ENCODE data around the gene MSANTD2. TPM values are rescaled to one million over a fixed set of nuclear protein-coding genes. Genes with fewer than 3 reads are reported as not detected.

MSANTD2 gene
- total and polyA plus RNA-seq, 9 of the 15 experiments (the other 6 are each of a cell fraction or from before 2014, with no cell fraction given): 1.3 to 9.9 (median 5.3) TPM

DNA sequence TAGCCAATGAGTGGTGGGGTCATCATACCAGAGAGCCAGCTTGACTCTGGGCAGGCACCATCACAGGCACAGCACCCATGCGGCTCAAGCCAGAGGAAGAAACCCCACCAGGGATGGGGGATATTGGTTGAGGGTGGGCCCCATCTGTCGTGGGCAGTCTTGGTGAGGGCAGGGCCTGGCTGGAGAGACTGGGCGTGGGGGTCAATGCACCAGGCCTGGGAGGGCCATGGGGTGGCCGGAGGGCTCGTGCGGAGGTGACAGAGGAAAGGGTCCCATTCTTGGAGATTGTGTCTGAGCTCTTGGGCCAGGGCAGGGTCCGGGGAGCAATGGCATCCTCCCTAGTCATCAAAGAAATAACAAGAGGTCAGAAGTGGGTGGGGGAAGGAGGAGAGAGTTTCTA lies 46.6 kb downstream of the MSANTD2 start:
- H3K4me2 ChIP-seq (ENCODE audit: insufficient read depth, low read length): no peak overlapping the region
- H3K36me3 ChIP-seq (ENCODE audit: control insufficient read depth, insufficient read depth, low read length): no peaks in the 10 kb centered on the region
- no peaks in the 10 kb centered on the region for H3K79me2 ChIP-seq (ENCODE audit: control insufficient read depth, insufficient read depth, low read length)
- no peak overlapping the region for H3K4me3 ChIP-seq
- no peak for DNase-seq (ENCODE audit: extremely low read depth in 1 of 4, low spot score in 3 of 4)
- no peak overlapping the region for H3K27ac ChIP-seq (ENCODE audit: extremely low read depth, low read depth, low read length)
- no peak for ATAC-seq
- POLR2A ChIA-PET: interaction anchor here (0.7 to 1.5 kb wide), 4 partner anchors 9 to 80 kb away, joined by 3 to 4 read pairs (median 3); partner anchors contain the start of genes SIAE and SPA17
- peaks cover 11 to 19% of the 10 kb centered on the region in 2 experiments; a peak in 4 of 5 replicates for H3K4me1 ChIP-seq (replicated peaks in 1 of 2; ENCODE audit: control insufficient read depth in 2 of 2, insufficient read depth in 2 of 2, low read length in 2 of 2)
- in situ Hi-C loops (cut with MboI) (no loop called here), intact Hi-C loops (cut with micrococcal nuclease) (no loop called here)
- H3K9ac ChIP-seq (ENCODE audit: insufficient read depth in 1 of 2, low read depth in 2 of 2, low read length in 2 of 2): no peak overlapping the region
- WGBS (ENCODE audit: insufficient coverage, low coverage, missing lambda C conversion rate): 62% methylated on average over 5 of the region's 7 CpGs
- H4K20me1 ChIP-seq (replicated peaks; ENCODE audit: control insufficient read depth, insufficient read depth, low read length): no peaks in the 10 kb centered on the region
- H3K9me1 ChIP-seq (ENCODE audit: control insufficient read depth, insufficient read depth, low read length): no peaks in the 10 kb centered on the region
- CTCF ChIA-PET (ENCODE audit: low intra/inter-chr PET ratio): no interaction called here
- H3K27me3 ChIP-seq (ENCODE audit: control insufficient read depth in 2 of 2, insufficient read depth in 2 of 2, low read length in 2 of 2): peaks cover 9 to 59% of the 10 kb centered on the region in 2 experiments; a peak in 4 of 5 replicates
- H2AFZ ChIP-seq (ENCODE audit: low read depth, low read length): no peak overlapping the region
- FAIRE-seq: no peak
- H3K9me3 ChIP-seq (replicated peaks; ENCODE audit: control insufficient read depth, insufficient read depth, low read depth, low read length): no peaks in the 10 kb centered on the region
- BruUV-seq (replicated peaks): no TSS peak
- TF ChIP-seq, protein P1, sequence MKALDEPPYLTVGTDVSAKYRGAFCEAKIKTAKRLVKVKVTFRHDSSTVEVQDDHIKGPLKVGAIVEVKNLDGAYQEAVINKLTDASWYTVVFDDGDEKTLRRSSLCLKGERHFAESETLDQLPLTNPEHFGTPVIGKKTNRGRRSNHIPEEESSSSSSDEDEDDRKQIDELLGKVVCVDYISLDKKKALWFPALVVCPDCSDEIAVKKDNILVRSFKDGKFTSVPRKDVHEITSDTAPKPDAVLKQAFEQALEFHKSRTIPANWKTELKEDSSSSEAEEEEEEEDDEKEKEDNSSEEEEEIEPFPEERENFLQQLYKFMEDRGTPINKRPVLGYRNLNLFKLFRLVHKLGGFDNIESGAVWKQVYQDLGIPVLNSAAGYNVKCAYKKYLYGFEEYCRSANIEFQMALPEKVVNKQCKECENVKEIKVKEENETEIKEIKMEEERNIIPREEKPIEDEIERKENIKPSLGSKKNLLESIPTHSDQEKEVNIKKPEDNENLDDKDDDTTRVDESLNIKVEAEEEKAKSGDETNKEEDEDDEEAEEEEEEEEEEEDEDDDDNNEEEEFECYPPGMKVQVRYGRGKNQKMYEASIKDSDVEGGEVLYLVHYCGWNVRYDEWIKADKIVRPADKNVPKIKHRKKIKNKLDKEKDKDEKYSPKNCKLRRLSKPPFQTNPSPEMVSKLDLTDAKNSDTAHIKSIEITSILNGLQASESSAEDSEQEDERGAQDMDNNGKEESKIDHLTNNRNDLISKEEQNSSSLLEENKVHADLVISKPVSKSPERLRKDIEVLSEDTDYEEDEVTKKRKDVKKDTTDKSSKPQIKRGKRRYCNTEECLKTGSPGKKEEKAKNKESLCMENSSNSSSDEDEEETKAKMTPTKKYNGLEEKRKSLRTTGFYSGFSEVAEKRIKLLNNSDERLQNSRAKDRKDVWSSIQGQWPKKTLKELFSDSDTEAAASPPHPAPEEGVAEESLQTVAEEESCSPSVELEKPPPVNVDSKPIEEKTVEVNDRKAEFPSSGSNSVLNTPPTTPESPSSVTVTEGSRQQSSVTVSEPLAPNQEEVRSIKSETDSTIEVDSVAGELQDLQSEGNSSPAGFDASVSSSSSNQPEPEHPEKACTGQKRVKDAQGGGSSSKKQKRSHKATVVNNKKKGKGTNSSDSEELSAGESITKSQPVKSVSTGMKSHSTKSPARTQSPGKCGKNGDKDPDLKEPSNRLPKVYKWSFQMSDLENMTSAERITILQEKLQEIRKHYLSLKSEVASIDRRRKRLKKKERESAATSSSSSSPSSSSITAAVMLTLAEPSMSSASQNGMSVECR (CRISPR knock-in tag; IDR thresholded peaks at IDR 0.05): no peak
- TF ChIP-seq IRF2 (CRISPR knock-in tag; IDR thresholded peaks at IDR 0.05) (no peak), SRF (CRISPR knock-in tag; IDR thresholded peaks at IDR 0.05) (no peak), SP2 (IDR thresholded peaks at IDR 0.05; ENCODE audit: extremely low read depth, low read depth, low read length, poor library complexity, severe bottlenecking) (no peak), POLR3A (IDR thresholded peaks at IDR 0.05; ENCODE audit: borderline replicate concordance, extremely low read depth, insufficient read depth, insufficient read length) (no peak)
- TF ChIP-seq, protein P2, sequence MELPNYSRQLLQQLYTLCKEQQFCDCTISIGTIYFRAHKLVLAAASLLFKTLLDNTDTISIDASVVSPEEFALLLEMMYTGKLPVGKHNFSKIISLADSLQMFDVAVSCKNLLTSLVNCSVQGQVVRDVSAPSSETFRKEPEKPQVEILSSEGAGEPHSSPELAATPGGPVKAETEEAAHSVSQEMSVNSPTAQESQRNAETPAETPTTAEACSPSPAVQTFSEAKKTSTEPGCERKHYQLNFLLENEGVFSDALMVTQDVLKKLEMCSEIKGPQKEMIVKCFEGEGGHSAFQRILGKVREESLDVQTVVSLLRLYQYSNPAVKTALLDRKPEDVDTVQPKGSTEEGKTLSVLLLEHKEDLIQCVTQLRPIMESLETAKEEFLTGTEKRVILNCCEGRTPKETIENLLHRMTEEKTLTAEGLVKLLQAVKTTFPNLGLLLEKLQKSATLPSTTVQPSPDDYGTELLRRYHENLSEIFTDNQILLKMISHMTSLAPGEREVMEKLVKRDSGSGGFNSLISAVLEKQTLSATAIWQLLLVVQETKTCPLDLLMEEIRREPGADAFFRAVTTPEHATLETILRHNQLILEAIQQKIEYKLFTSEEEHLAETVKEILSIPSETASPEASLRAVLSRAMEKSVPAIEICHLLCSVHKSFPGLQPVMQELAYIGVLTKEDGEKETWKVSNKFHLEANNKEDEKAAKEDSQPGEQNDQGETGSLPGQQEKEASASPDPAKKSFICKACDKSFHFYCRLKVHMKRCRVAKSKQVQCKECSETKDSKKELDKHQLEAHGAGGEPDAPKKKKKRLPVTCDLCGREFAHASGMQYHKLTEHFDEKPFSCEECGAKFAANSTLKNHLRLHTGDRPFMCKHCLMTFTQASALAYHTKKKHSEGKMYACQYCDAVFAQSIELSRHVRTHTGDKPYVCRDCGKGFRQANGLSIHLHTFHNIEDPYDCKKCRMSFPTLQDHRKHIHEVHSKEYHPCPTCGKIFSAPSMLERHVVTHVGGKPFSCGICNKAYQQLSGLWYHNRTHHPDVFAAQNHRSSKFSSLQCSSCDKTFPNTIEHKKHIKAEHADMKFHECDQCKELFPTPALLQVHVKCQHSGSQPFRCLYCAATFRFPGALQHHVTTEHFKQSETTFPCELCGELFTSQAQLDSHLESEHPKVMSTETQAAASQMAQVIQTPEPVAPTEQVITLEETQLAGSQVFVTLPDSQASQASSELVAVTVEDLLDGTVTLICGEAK (IDR thresholded peaks at IDR 0.05): no peak
- TF ChIP-seq, protein P2 (CRISPR knock-in tag; IDR thresholded peaks at IDR 0.05): no peak
